HCT116 (cell line): ENCODE results near the gene BCAS4. TPM values are rescaled to one million over a fixed set of nuclear protein-coding genes. Genes with fewer than 3 reads are reported as not detected.

ENCODE experiments used
- ATAC-seq: fragments of 200-7000 bp; cut with Tn5 transposase; 2 replicates; pipeline ENCODE4 v1.9.1; 2020; ENCODE audit warnings: mild to moderate bottlenecking, moderate library complexity
- BruUV-seq: library from RNA; stranded (reverse); fragments of 400-500 nt; replicated peaks from 2 replicates; lab custom pipeline; 2021; lab: Mats Ljungman, UMichigan
- CTCF ChIA-PET: fragments of 300-600 bp; sonication (Branson Sonifier 250); formaldehyde crosslinking; loops from one replicate; lab custom pipeline; 2021; ENCODE audit warnings: antibody characterized with exemption; lab: Charles Lee
- POLR2A ChIA-PET: fragments of 300-600, 350-600 bp; sonication (Branson Sonifier 250); formaldehyde crosslinking; loops from one replicate; lab custom pipeline; 2021; ENCODE audit warnings: antibody characterized with exemption; lab: Charles Lee
- RAD21 ChIA-PET, 2 experiments: fragments of 300-600 bp; sonication (Branson Sonifier 250); formaldehyde crosslinking; loops; one replicate each; lab custom pipeline; 2023; ENCODE audit warnings: low total read pairs in 2 of 2; ENCODE audit not compliant: uncharacterized antibody in 2 of 2, unreplicated experiment in 2 of 2, low non-redundant PET in 1 of 2; lab: Charles Lee
- DNase-seq: peaks from one replicate; pipeline ENCODE4 v3.0.0-alpha.2; 2010; ENCODE audit warnings: low read depth, low spot score
- H2AFZ ChIP-seq: fragments of 200-600 bp; shearing (Covaris generic), sonication (generic); 2 replicates; pipeline ENCODE4 v1.6.1; 2017; ENCODE audit warnings: low read depth, mixed run types, mixed read lengths, antibody characterized with exemption, low read length; ENCODE audit not compliant: poor library complexity, severe bottlenecking
- H3K27ac ChIP-seq: 2 replicates; pipeline ENCODE4 v1.5.1; 2012; ENCODE audit warnings: low read depth, low read length
- H3K27me3 ChIP-seq: fragments of 200-600 bp; sonication (generic); 2 replicates; pipeline ENCODE4 v1.6.1; 2016; ENCODE audit warnings: mixed run types, low read length, mixed read lengths; ENCODE audit not compliant: insufficient read depth
- H3K36me3 ChIP-seq, 2 experiments: fragments of 200-500 bp in 1 of 2; fragments of 200-600 bp in 1 of 2; sonication (Bioruptor generic) in 1 of 2; sonication (generic) in 1 of 2; 2 replicates each; pipeline versions ENCODE4 v1.5.1 to v1.6.1; 2014 to 2016; ENCODE audit warnings: low read length in 2 of 2, inconsistent platforms in 1 of 2, mixed read lengths in 1 of 2, mixed run types in 1 of 2; ENCODE audit not compliant: insufficient read depth in 2 of 2, control insufficient read depth in 1 of 2
- H3K4me1 ChIP-seq, 2 experiments: fragments of 200-600 bp in 1 of 2; sonication (generic) in 1 of 2; 2 replicates each; pipeline versions ENCODE4 v1.5.1 to v1.6.1; 2012 to 2017; ENCODE audit warnings: low read length in 2 of 2, inconsistent platforms in 1 of 2, mild to moderate bottlenecking in 1 of 2, mixed read lengths in 1 of 2, mixed run types in 1 of 2, moderate library complexity in 1 of 2; ENCODE audit not compliant: insufficient read depth in 2 of 2, control insufficient read depth in 1 of 2
- H3K4me2 ChIP-seq: fragments of 200-600 bp; sonication (generic); 2 replicates; pipeline ENCODE4 v1.6.1; 2017; ENCODE audit warnings: mixed run types, low read length, mixed read lengths
- H3K4me3 ChIP-seq, 2 experiments: fragments of 200-600 bp in 1 of 2; sonication (generic) in 1 of 2; replicated peaks in 1 of 2; 2 replicates each; pipeline ENCODE4 v1.5.1; 2011 to 2016; ENCODE audit warnings: low read length in 2 of 2, control low read depth in 1 of 2, low read depth in 1 of 2, mild to moderate bottlenecking in 1 of 2, mixed read lengths in 1 of 2, mixed run types in 1 of 2
- H3K79me2 ChIP-seq: fragments of 200-600 bp; sonication (generic); 2 replicates; pipeline ENCODE4 v1.6.1; 2017; ENCODE audit warnings: mild to moderate bottlenecking, mixed run types, low read length, moderate library complexity, mixed read lengths; ENCODE audit not compliant: insufficient read depth
- H3K9ac ChIP-seq: fragments of 200-600 bp; sonication (generic); 2 replicates; pipeline ENCODE4 v1.6.1; 2016; ENCODE audit warnings: low read length, mixed read lengths
- H3K9me2 ChIP-seq: fragments of 200-600 bp; sonication (generic), shearing (Covaris generic); 2 replicates; pipeline ENCODE4 v1.6.1; 2017; ENCODE audit warnings: mixed run types, mild to moderate bottlenecking, moderate library complexity; ENCODE audit not compliant: insufficient read depth
- H3K9me3 ChIP-seq, 2 experiments: fragments of 200-500 bp in 1 of 2; fragments of 200-600 bp in 1 of 2; sonication (Bioruptor generic) in 1 of 2; sonication (generic) in 1 of 2; 2 replicates each; pipeline ENCODE4 v1.6.1; 2014 to 2017; ENCODE audit warnings: low read length in 2 of 2, mixed read lengths in 2 of 2, inconsistent platforms in 1 of 2, low read depth in 1 of 2, mild to moderate bottlenecking in 1 of 2, mixed run types in 1 of 2, moderate library complexity in 1 of 2; ENCODE audit not compliant: control insufficient read depth in 1 of 2, insufficient read depth in 1 of 2
- H4K20me1 ChIP-seq: fragments of 200-600 bp; sonication (generic), shearing (Covaris generic); 2 replicates; pipeline ENCODE4 v1.6.1; 2017; ENCODE audit warnings: mixed run types, mild to moderate bottlenecking, moderate library complexity; ENCODE audit not compliant: insufficient read depth
- CEBPB ChIP-seq: IDR thresholded peaks from 2 replicates; pipeline ENCODE4 v1.6.1; 2012; ENCODE audit warnings: low read depth
- ELF1 ChIP-seq: IDR thresholded peaks from 2 replicates; pipeline ENCODE4 v1.6.1; 2012; ENCODE audit warnings: low read depth, borderline replicate concordance
- YY1 ChIP-seq: IDR thresholded peaks from 2 replicates; pipeline ENCODE4 v1.6.1; 2011; ENCODE audit warnings: low read length, low read depth, moderate library complexity, mild to moderate bottlenecking; ENCODE audit not compliant: insufficient replicate concordance; ENCODE audit errors: extremely low read depth
- intact Hi-C: fragments of 100-400 bp; cut with micrococcal nuclease; formaldehyde crosslinking; loops from 2 replicates; pipeline ENCODE4 v1.10.0; 2022
- total RNA-seq: library from RNA; stranded (reverse); gene quantifications from one replicate; pipeline ENCODE4 v1.2.1, GENCODE V29; 2021; ENCODE audit not compliant: unreplicated experiment
- TF ChIP-seq, protein P1 (sequence below): IDR thresholded peaks from 2 replicates; pipeline ENCODE4 v1.6.1; 2012; ENCODE audit warnings: low read depth

The BCAS4 gene
- total RNA-seq, 1 experiment from 2014 or later = 18.9 TPM

DNA sequence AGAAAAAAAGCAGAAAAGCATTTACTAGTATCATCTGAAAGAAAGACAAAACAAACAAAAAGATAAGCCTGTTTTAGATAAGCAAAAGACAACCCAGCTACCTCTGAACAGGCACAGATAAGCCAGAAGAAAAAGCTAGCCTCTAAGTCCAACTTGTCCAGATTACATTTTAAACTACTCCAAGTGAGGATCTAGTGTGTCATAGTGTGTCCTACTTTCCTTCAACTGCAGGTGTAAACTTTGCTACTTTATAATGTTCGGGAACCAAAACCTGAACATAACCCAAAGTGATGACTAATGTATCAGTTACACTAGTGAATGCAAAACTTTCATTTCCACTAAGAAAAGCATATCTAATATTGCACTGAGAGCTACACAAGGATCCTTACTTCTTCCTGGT is 116.9 kb downstream of the BCAS4 start:
- ChIA-PET RAD21 (no interaction called here), CTCF (interaction anchor here (1.2 to 1.4 kb wide), 2 partner anchors 17 to 117 kb away, joined by 3 read pairs; partner anchors contain the start of gene BCAS4), POLR2A (no interaction called here)
- peaks cover 7 to 19% of the 10 kb centered on the region in 2 experiments; a peak in 2 of 4 replicates for H3K36me3 ChIP-seq
- H3K9me2 ChIP-seq = no peaks in the 10 kb centered on the region
- H3K4me1 ChIP-seq = peaks cover 0 to 14% of the 10 kb centered on the region in 2 experiments; a peak in 2 of 4 replicates
- H3K9me3 ChIP-seq = no peaks in the 10 kb centered on the region
- H3K4me3 ChIP-seq = no peak overlapping the region
- H2AFZ ChIP-seq = no peak overlapping the region
- H3K79me2 ChIP-seq = peaks cover 99% of the 10 kb centered on the region
- H3K27ac ChIP-seq = no peak overlapping the region
- no TSS peak for BruUV-seq
- no peak for DNase-seq
- ATAC-seq = no peak
- no peak overlapping the region for H3K4me2 ChIP-seq
- intact Hi-C loops = no loop called here
- H3K9ac ChIP-seq = no peak overlapping the region
- H4K20me1 ChIP-seq = peaks cover 41% of the 10 kb centered on the region; the same call in 1 of the 2 replicates
- TF ChIP-seq ELF1 (no peak), YY1 (no peak), CEBPB (no peak)
- TF ChIP-seq, protein P1, sequence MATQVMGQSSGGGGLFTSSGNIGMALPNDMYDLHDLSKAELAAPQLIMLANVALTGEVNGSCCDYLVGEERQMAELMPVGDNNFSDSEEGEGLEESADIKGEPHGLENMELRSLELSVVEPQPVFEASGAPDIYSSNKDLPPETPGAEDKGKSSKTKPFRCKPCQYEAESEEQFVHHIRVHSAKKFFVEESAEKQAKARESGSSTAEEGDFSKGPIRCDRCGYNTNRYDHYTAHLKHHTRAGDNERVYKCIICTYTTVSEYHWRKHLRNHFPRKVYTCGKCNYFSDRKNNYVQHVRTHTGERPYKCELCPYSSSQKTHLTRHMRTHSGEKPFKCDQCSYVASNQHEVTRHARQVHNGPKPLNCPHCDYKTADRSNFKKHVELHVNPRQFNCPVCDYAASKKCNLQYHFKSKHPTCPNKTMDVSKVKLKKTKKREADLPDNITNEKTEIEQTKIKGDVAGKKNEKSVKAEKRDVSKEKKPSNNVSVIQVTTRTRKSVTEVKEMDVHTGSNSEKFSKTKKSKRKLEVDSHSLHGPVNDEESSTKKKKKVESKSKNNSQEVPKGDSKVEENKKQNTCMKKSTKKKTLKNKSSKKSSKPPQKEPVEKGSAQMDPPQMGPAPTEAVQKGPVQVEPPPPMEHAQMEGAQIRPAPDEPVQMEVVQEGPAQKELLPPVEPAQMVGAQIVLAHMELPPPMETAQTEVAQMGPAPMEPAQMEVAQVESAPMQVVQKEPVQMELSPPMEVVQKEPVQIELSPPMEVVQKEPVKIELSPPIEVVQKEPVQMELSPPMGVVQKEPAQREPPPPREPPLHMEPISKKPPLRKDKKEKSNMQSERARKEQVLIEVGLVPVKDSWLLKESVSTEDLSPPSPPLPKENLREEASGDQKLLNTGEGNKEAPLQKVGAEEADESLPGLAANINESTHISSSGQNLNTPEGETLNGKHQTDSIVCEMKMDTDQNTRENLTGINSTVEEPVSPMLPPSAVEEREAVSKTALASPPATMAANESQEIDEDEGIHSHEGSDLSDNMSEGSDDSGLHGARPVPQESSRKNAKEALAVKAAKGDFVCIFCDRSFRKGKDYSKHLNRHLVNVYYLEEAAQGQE = no peak
- H3K27me3 ChIP-seq = no peaks in the 10 kb centered on the region
